PC-9 (cell line): ENCODE results near the gene MDC1. TPM values are rescaled to one million over a fixed set of nuclear protein-coding genes. Genes with fewer than 3 reads are reported as not detected.

Experiments
- BruUV-seq: library from RNA; stranded (reverse); fragments of 400-500 nt; replicated peaks from 2 replicates; lab custom pipeline; 2021; lab: Mats Ljungman, UMichigan
- CTCF ChIA-PET: fragments of 300-600 bp; sonication (Branson Sonifier 250); formaldehyde crosslinking; loops from one replicate; lab custom pipeline; 2022; ENCODE audit warnings: antibody characterized with exemption; lab: Charles Lee
- POLR2A ChIA-PET: fragments of 300-600 bp; sonication (Branson Sonifier 250); formaldehyde crosslinking; loops from one replicate; lab custom pipeline; 2022; ENCODE audit warnings: antibody characterized with exemption; ENCODE audit not compliant: unreplicated experiment; lab: Charles Lee
- DNase-seq, 2 experiments: peaks; one replicate each; pipeline versions ENCODE4 v3.0.0 to v3.0.0-alpha.2; 2015 to 2022; ENCODE audit warnings: mixed read lengths in 1 of 2
- H2AFZ ChIP-seq: fragments of 200-600 bp; sonication (generic); 2 replicates; pipeline ENCODE4 v1.8.1; 2017; ENCODE audit warnings: antibody characterized with exemption
- H3F3A ChIP-seq: fragments of 200-600 bp; sonication (generic); 2 replicates; pipeline ENCODE4 v1.8.1; 2017; ENCODE audit warnings: antibody characterized with exemption, mild to moderate bottlenecking, low read depth; ENCODE audit not compliant: insufficient read depth
- H3K27ac ChIP-seq: fragments of 200-600 bp; sonication (generic); 2 replicates; pipeline ENCODE4 v1.6.1; 2016; ENCODE audit warnings: mixed run types
- H3K27me3 ChIP-seq: fragments of 200-600 bp; sonication (generic); 2 replicates; pipeline ENCODE4 v1.6.1; 2016; ENCODE audit warnings: low read depth, mixed run types; ENCODE audit not compliant: insufficient read depth
- H3K36me3 ChIP-seq: fragments of 200-600 bp; sonication (generic); 2 replicates; pipeline ENCODE4 v1.6.1; 2016; ENCODE audit warnings: low read depth, mixed run types
- H3K4me1 ChIP-seq: fragments of 200-600 bp; sonication (generic); replicated peaks from 2 replicates; pipeline ENCODE4 v1.6.1; 2016; ENCODE audit warnings: mixed run types; ENCODE audit not compliant: insufficient read depth
- H3K4me2 ChIP-seq: fragments of 200-600 bp; sonication (generic); 2 replicates; pipeline ENCODE4 v1.6.1; 2017; ENCODE audit warnings: mixed run types
- H3K4me3 ChIP-seq: fragments of 200-600 bp; sonication (generic); 2 replicates; pipeline ENCODE4 v1.6.1; 2016; ENCODE audit warnings: mixed run types
- H3K79me2 ChIP-seq: fragments of 200-600 bp; sonication (generic); 2 replicates; pipeline ENCODE4 v1.6.1; 2017; ENCODE audit warnings: low read depth, mixed run types
- H3K9me2 ChIP-seq: fragments of 200-600 bp; sonication (generic); 2 replicates; pipeline ENCODE4 v1.8.1; 2017; ENCODE audit warnings: mild to moderate bottlenecking; ENCODE audit not compliant: insufficient read depth
- H3K9me3 ChIP-seq: fragments of 200-600 bp; sonication (generic); 2 replicates; pipeline ENCODE4 v1.8.1; 2016; ENCODE audit warnings: low read depth; ENCODE audit not compliant: insufficient read depth
- H4K20me1 ChIP-seq: fragments of 200-600 bp; sonication (generic); 2 replicates; pipeline ENCODE4 v1.8.1; 2017; ENCODE audit not compliant: insufficient read depth
- EZH2 ChIP-seq: fragments of 200-600 bp; sonication (generic); IDR thresholded peaks from 2 replicates; pipeline ENCODE4 v1.8.0; 2017; ENCODE audit warnings: antibody characterized with exemption, low read depth
- intact Hi-C: fragments of 100-400 bp; cut with micrococcal nuclease; formaldehyde crosslinking; loops from one replicate; pipeline ENCODE4 v1.10.0; 2022; ENCODE audit not compliant: unreplicated experiment
- total RNA-seq: library from RNA; stranded (reverse); gene quantifications from 2 replicates; pipeline ENCODE4 v1.2.3, GENCODE V29; 2021
- TF ChIP-seq, protein P1 (sequence below): fragments of 200-600 bp; sonication (generic); conservative IDR thresholded peaks from 2 replicates; pipeline ENCODE4 v1.6.1; 2017; ENCODE audit warnings: mixed run types, antibody characterized with exemption, mild to moderate bottlenecking, moderate library complexity

The MDC1 gene
- total RNA-seq, 1 experiment from 2014 or later, result 81.6 TPM

DNA sequence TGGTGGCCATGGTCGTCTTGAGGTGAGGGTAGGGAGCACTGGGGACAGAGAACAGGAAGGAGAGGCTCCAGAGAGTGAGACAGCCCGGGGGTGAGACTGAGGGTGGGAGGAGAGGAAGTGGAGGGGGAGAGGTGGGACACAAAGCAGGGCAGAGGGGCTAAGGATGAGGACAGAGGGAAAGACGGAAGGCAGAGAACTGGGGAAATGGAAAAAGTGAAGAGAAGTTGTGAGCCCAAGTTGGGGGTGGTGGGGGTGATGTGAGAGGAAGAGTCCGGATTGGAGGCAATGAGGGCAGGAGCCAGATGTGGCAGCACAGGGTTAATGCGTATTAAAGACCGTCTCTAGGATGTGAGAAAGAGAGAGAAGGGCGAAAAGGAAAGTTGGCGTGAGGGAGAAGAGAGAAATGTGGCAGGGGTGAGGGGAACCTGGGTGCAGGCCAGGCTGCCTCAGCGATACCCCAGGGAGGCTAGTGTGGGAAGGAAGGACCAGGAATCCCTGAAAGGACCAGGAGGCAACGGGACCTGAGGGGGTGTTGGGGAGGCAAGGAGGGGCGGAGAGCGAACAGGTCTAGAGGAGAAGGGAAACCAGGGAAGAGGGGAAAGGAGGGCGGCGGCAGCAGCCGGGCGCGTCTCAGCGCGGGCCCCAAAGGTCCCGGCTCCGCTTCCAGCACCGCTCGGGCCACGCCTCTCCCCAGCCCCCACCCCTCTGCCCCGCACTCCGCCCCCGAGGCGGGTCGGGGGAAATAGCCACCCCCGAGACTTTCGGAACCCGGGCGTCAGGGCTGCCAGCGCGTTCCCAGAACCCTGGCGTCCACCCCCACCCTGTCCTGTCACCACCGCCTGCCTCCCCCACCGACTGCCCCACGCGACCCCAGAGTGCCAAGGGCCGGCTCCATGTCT is 30.8 kb downstream of the MDC1 start, which contains the start of gene PPP1R18:
PPP1R18 (minus strand) TSS at position 637 of the 899 bp plus-strand sequence; CDS start at position 10, 627 bp downstream.
- peak within 1 kb of the TSS; percentile 93 for H3K4me2 ChIP-seq
- BruUV-seq, result no TSS peak
- no peaks in the 10 kb centered on the region for H3K36me3 ChIP-seq
- no peak for TF ChIP-seq EZH2
- H2AFZ ChIP-seq, result peak within 1 kb of the TSS; percentile 92
- no peaks in the 10 kb centered on the region for H4K20me1 ChIP-seq
- CTCF ChIA-PET, result interaction anchor here (0.7 kb wide), 2 partner anchors 36 to 328 kb away, joined by 3 to 5 read pairs; no protein-coding TSS in a partner anchor
- no peaks in the 10 kb centered on the region for H3K27me3 ChIP-seq
- peak within 1 kb of the TSS; percentile 98 for H3K4me3 ChIP-seq
- H3F3A ChIP-seq, result peaks cover 46% of the 10 kb centered on the region
- peak within 1 kb of the TSS; percentile 72 for H3K27ac ChIP-seq
- no peaks in the 10 kb centered on the region for H3K9me2 ChIP-seq
- H3K4me1 ChIP-seq, result peaks cover 63% of the 10 kb centered on the region
- H3K9me3 ChIP-seq, result no peaks in the 10 kb centered on the region
- intact Hi-C loops, result loop anchor here (2.0 kb wide), 2 partner anchors 69 to 133 kb away; partner anchors contain the start of genes MRPS18B and PPP1R10
- H3K79me2 ChIP-seq, result peaks cover 55% of the 10 kb centered on the region
- peak in 1 of 2 experiments; percentile 79 for DNase-seq
- POLR2A ChIA-PET, result no interaction called here

DNA sequence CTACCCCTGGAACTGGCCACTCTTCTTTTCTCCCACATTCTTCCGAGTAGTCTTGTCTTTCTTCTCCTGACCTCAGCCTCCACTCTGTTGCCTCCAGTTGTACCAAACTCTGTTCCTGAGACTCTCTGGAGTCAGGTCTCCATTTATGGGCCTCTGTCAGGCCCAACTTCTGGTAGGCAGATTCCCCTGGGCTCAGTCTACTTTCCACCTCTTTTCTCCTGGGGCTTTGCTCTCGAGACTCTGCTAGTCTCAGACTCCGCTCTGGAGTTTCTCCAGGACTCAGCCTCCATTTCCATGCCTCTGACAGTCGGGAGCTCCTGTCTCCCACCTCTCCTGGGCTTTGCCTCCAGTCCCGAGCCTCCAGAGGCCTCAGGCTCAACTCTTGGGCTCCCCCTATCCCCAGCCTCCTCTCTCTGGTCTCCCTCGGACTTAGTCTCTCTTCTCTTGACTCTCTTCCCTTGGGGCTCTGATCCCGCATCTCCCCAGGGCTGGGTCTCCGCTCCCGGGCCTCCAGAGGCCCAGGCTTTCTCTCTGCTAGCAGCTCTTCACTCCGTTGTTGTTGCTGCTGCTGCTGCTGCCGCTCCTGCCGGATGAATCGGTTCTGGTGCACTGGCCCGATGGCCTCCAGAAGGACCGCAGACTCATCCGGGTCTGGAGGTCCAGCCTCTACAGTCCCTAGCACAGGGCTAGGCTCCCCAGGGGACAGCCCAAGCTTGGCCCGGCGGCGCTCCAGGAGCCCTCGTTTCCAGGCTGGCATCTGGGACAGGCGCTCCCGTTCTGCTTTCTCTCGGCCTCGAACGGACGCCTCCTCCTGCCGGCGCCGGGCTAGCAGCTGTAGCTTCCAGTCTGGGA is 31.7 kb downstream of the MDC1 start:
- no peaks in the 10 kb centered on the region for H3K9me3 ChIP-seq
- TF ChIP-seq, protein P1, sequence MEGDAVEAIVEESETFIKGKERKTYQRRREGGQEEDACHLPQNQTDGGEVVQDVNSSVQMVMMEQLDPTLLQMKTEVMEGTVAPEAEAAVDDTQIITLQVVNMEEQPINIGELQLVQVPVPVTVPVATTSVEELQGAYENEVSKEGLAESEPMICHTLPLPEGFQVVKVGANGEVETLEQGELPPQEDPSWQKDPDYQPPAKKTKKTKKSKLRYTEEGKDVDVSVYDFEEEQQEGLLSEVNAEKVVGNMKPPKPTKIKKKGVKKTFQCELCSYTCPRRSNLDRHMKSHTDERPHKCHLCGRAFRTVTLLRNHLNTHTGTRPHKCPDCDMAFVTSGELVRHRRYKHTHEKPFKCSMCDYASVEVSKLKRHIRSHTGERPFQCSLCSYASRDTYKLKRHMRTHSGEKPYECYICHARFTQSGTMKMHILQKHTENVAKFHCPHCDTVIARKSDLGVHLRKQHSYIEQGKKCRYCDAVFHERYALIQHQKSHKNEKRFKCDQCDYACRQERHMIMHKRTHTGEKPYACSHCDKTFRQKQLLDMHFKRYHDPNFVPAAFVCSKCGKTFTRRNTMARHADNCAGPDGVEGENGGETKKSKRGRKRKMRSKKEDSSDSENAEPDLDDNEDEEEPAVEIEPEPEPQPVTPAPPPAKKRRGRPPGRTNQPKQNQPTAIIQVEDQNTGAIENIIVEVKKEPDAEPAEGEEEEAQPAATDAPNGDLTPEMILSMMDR, result no peak
- no peak for TF ChIP-seq EZH2
- intact Hi-C loops, result loop anchor here (2.0 kb wide), 2 partner anchors 69 to 133 kb away; partner anchors contain the start of genes MRPS18B and PPP1R10
- no peaks in the 10 kb centered on the region for H3K36me3 ChIP-seq
- no peak overlapping the region for H2AFZ ChIP-seq
- POLR2A ChIA-PET, result no interaction called here
- peaks cover 62% of the 10 kb centered on the region for H3K4me1 ChIP-seq
- H3K4me3 ChIP-seq, result peak overlapping the region; percentile 98
- H3K79me2 ChIP-seq, result peaks cover 63% of the 10 kb centered on the region
- no peaks in the 10 kb centered on the region for H4K20me1 ChIP-seq
- BruUV-seq, result TSS peak; percentile 40
- no peaks in the 10 kb centered on the region for H3K27me3 ChIP-seq
- peak overlapping the region; percentile 43 for H3K27ac ChIP-seq
- DNase-seq, result no peak
- H3K9me2 ChIP-seq, result no peaks in the 10 kb centered on the region
- H3F3A ChIP-seq, result peaks cover 47% of the 10 kb centered on the region
- CTCF ChIA-PET, result interaction anchor here (0.7 kb wide), 2 partner anchors 35 to 327 kb away, joined by 3 to 5 read pairs; no protein-coding TSS in a partner anchor
- H3K4me2 ChIP-seq, result peak overlapping the region; percentile 93

DNA sequence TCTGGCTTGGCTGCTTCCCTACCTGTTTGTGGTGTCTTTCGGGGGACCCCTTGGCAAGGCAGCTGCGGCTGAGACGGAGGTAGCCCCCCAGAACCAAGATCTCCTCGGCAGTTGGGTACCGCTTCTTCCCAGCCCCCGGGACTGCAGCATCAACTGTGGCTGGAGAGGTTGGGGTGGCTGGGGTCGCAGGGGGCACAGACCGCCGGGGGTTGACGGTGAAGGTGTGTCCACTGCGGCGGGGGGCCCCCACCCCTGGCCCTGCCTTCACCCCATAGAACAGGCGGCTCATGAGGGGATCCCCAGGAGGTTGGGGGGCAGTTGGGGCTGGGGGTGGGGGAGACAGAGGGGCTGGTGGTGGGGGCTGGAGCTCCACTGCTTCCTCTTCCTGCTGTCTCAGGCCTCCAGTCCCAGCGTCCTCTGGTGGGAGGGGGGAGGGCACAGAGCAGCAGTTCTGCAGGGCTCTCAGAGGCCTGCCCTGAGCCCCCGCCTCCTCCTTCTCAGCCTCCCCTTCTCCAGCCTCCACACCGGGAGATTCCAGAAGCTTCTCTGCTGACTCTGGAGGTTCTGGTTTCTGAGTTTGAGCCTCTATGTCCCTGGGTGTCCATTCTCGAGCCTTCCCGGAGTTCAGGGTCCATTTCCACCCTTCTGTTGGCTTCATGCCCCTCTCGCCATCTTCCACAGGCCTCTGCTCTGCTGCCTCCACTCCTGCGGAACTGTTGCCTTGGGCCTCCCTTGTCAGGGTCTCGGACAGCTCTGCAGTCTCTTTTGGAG is 32.5 kb downstream of the MDC1 start:
- ChIA-PET POLR2A (interaction anchor here (0.6 to 0.7 kb wide), 2 partner anchors 33 to 38 kb away, joined by 4 to 6 read pairs; no protein-coding TSS in a partner anchor), CTCF (no interaction called here)
- Histone ChIP-seq H3K9me3 (no peaks in the 10 kb centered on the region), H3K36me3 (no peaks in the 10 kb centered on the region), H3K79me2 (peaks cover 72% of the 10 kb centered on the region), H3F3A (peaks cover 53% of the 10 kb centered on the region), H2AFZ (no peak overlapping the region), H3K27ac (peak overlapping the region; percentile 84), H3K4me1 (peaks cover 57% of the 10 kb centered on the region), H3K4me2 (peak overlapping the region; percentile 93), H3K9me2 (no peaks in the 10 kb centered on the region), H4K20me1 (no peaks in the 10 kb centered on the region), H3K4me3 (peak overlapping the region; percentile 98), H3K27me3 (no peaks in the 10 kb centered on the region)
- no peak for DNase-seq
- no peak for TF ChIP-seq EZH2
- TF ChIP-seq, protein P1, result no peak
- intact Hi-C loops, result no loop called here
- no TSS peak for BruUV-seq
